Left lung (tissue), 10 donors: ENCODE results near the gene MIAT. TPM values are rescaled to one million over a fixed set of nuclear protein-coding genes. Genes with fewer than 3 reads are reported as not detected.

Experiments used
- ATAC-seq: fragments of 200-7000 bp; cut with Tn5 transposase; one replicate; pipeline ENCODE4 v1.9.1; 2020; ENCODE audit warnings: moderate library complexity
- DNase-seq, 4 donors: peaks; one replicate each; pipeline ENCODE4 v3.0.0-alpha.2; 2013 to 2020
- H3K27ac ChIP-seq, 2 donors: fragments of 200-600 bp; sonication (generic) in 1 of 2; one replicate each; pipeline versions ENCODE4 v1.5.0 to v1.8.0; 2020 to 2021
- H3K27me3 ChIP-seq, 2 donors: fragments of 200-600 bp; sonication (generic) in 1 of 2; one replicate each; pipeline versions ENCODE4 v1.5.0 to v1.8.0; 2020 to 2021
- H3K36me3 ChIP-seq, 2 donors: fragments of 200-600 bp; sonication (generic) in 1 of 2; one replicate each; pipeline versions ENCODE4 v1.5.0 to v1.8.0; 2020 to 2021
- H3K4me1 ChIP-seq, 2 donors: fragments of 200-600 bp; one replicate each; pipeline ENCODE4 v1.8.0; 2021
- H3K4me3 ChIP-seq, 2 donors: fragments of 200-600 bp; sonication (generic) in 1 of 2; one replicate each; pipeline versions ENCODE4 v1.5.0 to v1.8.0; 2020 to 2021; ENCODE audit warnings: mild to moderate bottlenecking in 1 of 2
- H3K9me3 ChIP-seq, 2 donors: fragments of 200-600 bp; sonication (generic) in 1 of 2; one replicate each; pipeline versions ENCODE4 v1.5.0 to v1.8.0; 2020 to 2021
- CTCF ChIP-seq, 2 donors: fragments of 200-600 bp; sonication (generic) in 1 of 2; IDR thresholded peaks; one replicate each; pipeline versions ENCODE4 v1.5.0 to v1.8.0; 2021; ENCODE audit warnings: antibody characterized with exemption in 2 of 2
- intact Hi-C, 2 donors: fragments of 100-400 bp; cut with DNase I; formaldehyde crosslinking; loops; one replicate each; pipeline versions ENCODE4 v1.11.2 to v1.14.2; 2022
- polyA plus RNA-seq, 6 donors: library from polyadenylated mRNA; unstranded; fragments of 120-200 nt; gene quantifications; one replicate each; pipeline ENCODE4 v1.2.1, GENCODE V29; 2013; ENCODE audit not compliant: insufficient read length in 6 of 6
- total RNA-seq, 2 donors: library from RNA; stranded (reverse); fragmentation: NEBNext Ultra II Directional; extraction: Animal tissue kit (Norgen Biotek cat#: 25700); gene quantifications; one replicate each; pipeline ENCODE4 v1.2.1, GENCODE V29; 2021
- donor health status: DM: no; HTN: yes; CAD: no.
- donor health status: DM: no; HTN: no; CAD: no.

Gene MIAT
- total and polyA plus RNA-seq, 8 donors: 1.7 to 11.2 (median 2.8) TPM

- TF ChIP-seq CTCF (IDR thresholded peaks at IDR 0.05): no peak
These were observed 13.8 kb upstream of the MIAT start for GRCh38 chr22:26643418-26644100.

GRCh38 chr22:26646158-26646557, 11.2 kb upstream of the MIAT start:
- no peak for DNase-seq
- intact Hi-C loops: no loop called here
- peaks cover 0 to 27% of the 10 kb centered on the region in 2 donors for H3K27me3 ChIP-seq
- ATAC-seq: no peak
- TF ChIP-seq CTCF (IDR thresholded peaks at IDR 0.05): no peak
- no peak overlapping the region for H3K4me3 ChIP-seq
- no peaks in the 10 kb centered on the region for H3K36me3 ChIP-seq
- H3K4me1 ChIP-seq: peaks cover 0 to 73% of the 10 kb centered on the region in 2 donors
- no peak overlapping the region for H3K27ac ChIP-seq
- H3K9me3 ChIP-seq: no peaks in the 10 kb centered on the region

More at GRCh38 chr22:26643418-26644100, 13.8 kb upstream of the MIAT start:
- Histone ChIP-seq H3K27me3 (peaks cover 0 to 37% of the 10 kb centered on the region in 2 donors), H3K9me3 (no peaks in the 10 kb centered on the region), H3K36me3 (no peaks in the 10 kb centered on the region), H3K27ac (peak overlapping the region in 1 of 2 donors; percentile 63), H3K4me1 (peaks cover 0 to 60% of the 10 kb centered on the region in 2 donors), H3K4me3 (no peak overlapping the region)
- no peak for DNase-seq
- intact Hi-C loops: no loop called here
- ATAC-seq: no peak

- peak overlapping the region in 1 of 2 donors; percentile 59 for H3K27ac ChIP-seq
- no peak overlapping the region for H3K4me3 ChIP-seq
- no peaks in the 10 kb centered on the region for H3K36me3 ChIP-seq
- H3K27me3 ChIP-seq: peaks cover 0 to 23% of the 10 kb centered on the region in 2 donors
- intact Hi-C loops: no loop called here
- TF ChIP-seq CTCF (IDR thresholded peaks at IDR 0.05): no peak
- no peaks in the 10 kb centered on the region for H3K9me3 ChIP-seq
- ATAC-seq: no peak
- peak in 1 of 4 donors; percentile 82 for DNase-seq
- peaks cover 0 to 62% of the 10 kb centered on the region in 2 donors for H3K4me1 ChIP-seq
These were observed 9.3 kb upstream of the MIAT start for GRCh38 chr22:26648011-26648497.

GRCh38 chr22:26648528-26649388, 8.6 kb upstream of the MIAT start:
- intact Hi-C loops: no loop called here
- peak; percentile 21 for ATAC-seq

More at GRCh38 chr22:26648528-26649388, 8.6 kb upstream of the MIAT start:
- no peak for DNase-seq
- TF ChIP-seq CTCF (IDR thresholded peaks at IDR 0.05): no peak
- no peak overlapping the region for H3K4me3 ChIP-seq
- peaks cover 0 to 55% of the 10 kb centered on the region in 2 donors for H3K4me1 ChIP-seq
- H3K36me3 ChIP-seq: no peaks in the 10 kb centered on the region
- no peaks in the 10 kb centered on the region for H3K9me3 ChIP-seq
- H3K27ac ChIP-seq: peak overlapping the region in 1 of 2 donors; percentile 59
- H3K27me3 ChIP-seq: peaks cover 0 to 23% of the 10 kb centered on the region in 2 donors
